Measurements from ENCODE around the gene GET4.

The GET4 gene, protein sequence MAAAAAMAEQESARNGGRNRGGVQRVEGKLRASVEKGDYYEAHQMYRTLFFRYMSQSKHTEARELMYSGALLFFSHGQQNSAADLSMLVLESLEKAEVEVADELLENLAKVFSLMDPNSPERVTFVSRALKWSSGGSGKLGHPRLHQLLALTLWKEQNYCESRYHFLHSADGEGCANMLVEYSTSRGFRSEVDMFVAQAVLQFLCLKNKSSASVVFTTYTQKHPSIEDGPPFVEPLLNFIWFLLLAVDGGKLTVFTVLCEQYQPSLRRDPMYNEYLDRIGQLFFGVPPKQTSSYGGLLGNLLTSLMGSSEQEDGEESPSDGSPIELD

DNA sequence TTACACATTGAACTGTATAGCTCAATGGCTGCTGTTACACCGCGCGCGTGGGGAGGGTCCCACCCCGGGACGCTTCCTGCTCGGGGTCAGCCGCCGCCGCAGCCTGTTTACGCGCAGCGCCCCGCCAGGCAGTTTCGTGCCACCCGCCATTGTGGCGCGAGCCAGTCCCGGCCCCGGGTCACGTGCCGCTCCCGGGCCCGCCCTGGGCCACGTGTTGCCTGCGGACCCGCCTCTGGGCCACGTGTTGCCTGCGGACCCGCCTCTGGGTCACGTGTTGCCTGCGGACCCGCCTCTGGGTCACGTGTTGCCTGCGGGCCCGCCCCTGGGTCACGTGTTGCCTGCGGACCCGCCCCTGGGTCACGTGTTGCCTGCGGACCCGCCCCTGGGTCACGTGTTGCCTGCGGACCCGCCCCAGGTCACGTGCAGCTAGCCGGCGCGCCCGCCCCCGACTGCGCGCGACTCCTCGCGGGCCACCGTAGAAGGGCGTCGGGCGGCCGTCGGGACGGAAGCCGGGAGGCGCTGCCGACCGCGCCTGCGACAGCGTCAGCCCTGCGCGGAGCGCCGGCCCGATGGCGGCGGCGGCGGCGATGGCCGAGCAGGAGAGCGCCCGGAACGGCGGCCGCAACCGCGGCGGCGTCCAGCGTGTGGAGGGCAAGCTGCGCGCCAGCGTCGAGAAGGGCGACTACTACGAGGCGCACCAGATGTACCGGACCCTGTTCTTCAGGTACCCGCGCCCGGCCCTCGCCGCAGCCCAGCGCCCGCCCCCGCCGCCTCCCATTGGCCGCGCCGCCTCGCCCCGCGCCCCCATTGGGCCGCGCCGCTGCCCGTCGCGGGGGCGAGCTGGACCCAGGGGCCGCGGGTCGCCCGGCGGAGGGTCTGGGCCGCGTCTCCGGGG, at the start of gene GET4:
Gene GET4, plus strand, starts transcription at position 478 of the 895 bp plus-strand sequence. Its CDS starts 92 bp downstream, at position 570.
- H3K27ac ChIP-seq (ENCODE audit: low read depth, low read length) = peak within 1 kb of the TSS; percentile 70
- H3K9ac ChIP-seq (ENCODE audit: low read length in 5 of 5) = peak within 1 kb of the TSS in 4 of 5 donors; percentile 75 to 95 (median 88)
- H3K4me1 ChIP-seq (ENCODE audit: control insufficient read depth in 5 of 5, insufficient read depth in 5 of 5, low read length in 5 of 5) = peaks cover 4 to 56% (median 39%) of the 10 kb centered on the region in 5 donors
- H3K4me3 ChIP-seq (ENCODE audit: low read depth in 1 of 5, low read length in 5 of 5) = peak within 1 kb of the TSS; percentile 71 to 98 (median 82)
- H3K36me3 ChIP-seq (ENCODE audit: control insufficient read depth in 5 of 5, insufficient read depth in 5 of 5, low read length in 5 of 5) = peaks cover 0 to 26% (median 16%) of the 10 kb centered on the region in 5 donors
- H3K9me3 ChIP-seq (ENCODE audit: control insufficient read depth in 5 of 5, low read length in 5 of 5) = no peaks in the 10 kb centered on the region
- no peaks in the 10 kb centered on the region for H3K27me3 ChIP-seq (ENCODE audit: control insufficient read depth in 5 of 5, insufficient read depth in 4 of 5, low read length in 5 of 5)

DNA sequence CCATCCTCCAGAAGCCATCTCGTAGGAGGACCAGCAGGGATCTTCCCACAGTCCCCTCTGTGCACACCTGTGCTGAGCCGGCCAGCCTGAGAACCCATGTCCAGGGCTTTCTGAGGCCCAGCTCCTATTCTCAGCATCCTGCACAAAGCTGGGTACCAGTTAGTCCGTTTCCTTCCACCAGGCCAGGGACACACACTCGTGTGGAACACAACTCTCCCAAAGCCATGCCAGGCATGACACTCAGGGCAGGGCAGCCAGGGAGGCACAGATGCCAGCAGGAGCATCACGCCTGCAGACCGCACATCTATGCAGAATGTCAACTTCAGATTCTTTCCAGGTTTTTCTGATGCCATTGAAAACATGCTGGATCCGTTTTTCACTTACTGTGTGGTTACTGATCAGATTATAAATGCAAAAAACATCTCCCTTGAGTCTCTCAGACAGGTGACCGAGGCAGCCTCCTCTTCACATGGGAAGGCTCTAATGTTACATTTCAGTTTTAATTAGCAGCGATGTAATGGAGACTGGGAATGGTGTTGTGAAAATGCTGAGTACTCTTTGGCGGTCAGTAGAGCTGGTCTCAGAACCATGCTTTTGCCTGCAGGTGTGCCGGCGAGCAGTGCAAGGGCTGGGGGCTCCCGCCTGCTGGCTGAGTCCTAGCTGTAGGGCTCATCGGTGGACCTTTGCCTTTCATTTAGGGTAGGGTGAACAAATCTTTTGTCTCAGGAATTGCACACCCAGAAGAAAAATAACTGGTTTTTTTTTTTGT, 47.4 kb upstream of the GET4 start:
- Histone ChIP-seq H3K27me3 (ENCODE audit: control insufficient read depth in 5 of 5, insufficient read depth in 4 of 5, low read length in 5 of 5) (no peaks in the 10 kb centered on the region), H3K27ac (ENCODE audit: low read depth, low read length) (peak overlapping the region; percentile 1), H3K36me3 (ENCODE audit: control insufficient read depth in 5 of 5, insufficient read depth in 5 of 5, low read length in 5 of 5) (peaks cover 0 to 8% (median 2%) of the 10 kb centered on the region in 5 donors), H3K9ac (ENCODE audit: low read length in 5 of 5) (peak overlapping the region in 1 of 5 donors; percentile 18), H3K4me3 (ENCODE audit: low read depth in 1 of 5, low read length in 5 of 5) (no peak overlapping the region), H3K9me3 (ENCODE audit: control insufficient read depth in 5 of 5, low read length in 5 of 5) (no peaks in the 10 kb centered on the region), H3K4me1 (ENCODE audit: control insufficient read depth in 5 of 5, insufficient read depth in 5 of 5, low read length in 5 of 5) (peaks cover 18 to 77% (median 57%) of the 10 kb centered on the region in 5 donors)

DNA sequence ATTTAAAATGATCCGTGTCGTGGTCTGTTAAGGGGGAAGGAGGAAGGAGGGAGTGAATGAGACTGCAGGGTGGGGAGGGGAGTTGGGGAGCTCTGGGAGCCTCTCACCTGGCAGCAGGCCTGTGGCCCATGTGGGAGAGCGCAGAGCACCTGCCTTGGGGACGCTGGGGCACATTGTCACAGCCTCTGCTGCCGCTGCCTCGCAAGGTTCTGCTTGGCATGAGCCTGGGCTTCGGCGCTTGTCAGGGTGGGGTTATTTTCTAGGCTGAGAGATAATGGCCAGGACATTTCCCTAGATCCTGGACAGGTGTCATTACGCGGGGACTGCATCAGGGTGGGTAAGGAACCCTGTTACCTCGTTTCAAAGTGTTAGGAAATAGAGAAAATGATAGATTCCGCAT, 46.3 kb upstream of the GET4 start:
- Histone ChIP-seq H3K4me3 (ENCODE audit: low read depth in 1 of 5, low read length in 5 of 5) (no peak overlapping the region), H3K9ac (ENCODE audit: low read length in 5 of 5) (peak overlapping the region in 1 of 5 donors; percentile 12), H3K9me3 (ENCODE audit: control insufficient read depth in 5 of 5, low read length in 5 of 5) (no peaks in the 10 kb centered on the region), H3K27ac (ENCODE audit: low read depth, low read length) (peak overlapping the region; percentile 86), H3K4me1 (ENCODE audit: control insufficient read depth in 5 of 5, insufficient read depth in 5 of 5, low read length in 5 of 5) (peaks cover 18 to 68% (median 50%) of the 10 kb centered on the region in 5 donors), H3K36me3 (ENCODE audit: control insufficient read depth in 5 of 5, insufficient read depth in 5 of 5, low read length in 5 of 5) (peaks cover 0 to 14% (median 4%) of the 10 kb centered on the region in 5 donors), H3K27me3 (ENCODE audit: control insufficient read depth in 5 of 5, insufficient read depth in 4 of 5, low read length in 5 of 5) (no peaks in the 10 kb centered on the region)

DNA sequence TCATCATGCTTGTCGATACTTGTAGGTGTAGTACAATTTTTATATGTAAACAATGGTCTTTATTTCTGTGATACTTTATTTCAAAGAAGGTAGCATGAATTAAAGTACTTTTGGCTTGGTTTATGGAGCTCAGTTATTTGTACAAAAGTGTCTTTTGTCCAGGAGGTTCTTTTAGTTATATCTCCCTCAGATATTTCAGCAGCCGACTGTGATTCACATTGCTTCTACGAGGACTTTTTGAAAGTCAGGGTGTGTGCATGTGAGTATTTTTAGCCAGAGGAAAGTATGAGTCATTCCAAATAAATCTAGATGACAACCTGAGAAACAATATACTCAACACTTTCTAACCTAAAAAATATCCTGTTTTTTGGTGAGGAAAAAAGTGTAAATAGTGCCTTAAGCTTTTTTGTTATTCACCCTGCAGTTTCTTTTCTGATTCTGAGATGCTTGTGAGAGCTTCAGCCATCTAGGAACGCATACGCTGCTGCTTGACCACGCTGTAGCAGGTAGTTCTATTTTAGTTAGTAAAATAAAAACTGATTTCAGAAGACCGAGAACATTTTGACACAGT, 44.7 kb upstream of the GET4 start:
- peaks cover 20 to 69% (median 41%) of the 10 kb centered on the region in 5 donors for H3K4me1 ChIP-seq (ENCODE audit: control insufficient read depth in 5 of 5, insufficient read depth in 5 of 5, low read length in 5 of 5)

DNA sequence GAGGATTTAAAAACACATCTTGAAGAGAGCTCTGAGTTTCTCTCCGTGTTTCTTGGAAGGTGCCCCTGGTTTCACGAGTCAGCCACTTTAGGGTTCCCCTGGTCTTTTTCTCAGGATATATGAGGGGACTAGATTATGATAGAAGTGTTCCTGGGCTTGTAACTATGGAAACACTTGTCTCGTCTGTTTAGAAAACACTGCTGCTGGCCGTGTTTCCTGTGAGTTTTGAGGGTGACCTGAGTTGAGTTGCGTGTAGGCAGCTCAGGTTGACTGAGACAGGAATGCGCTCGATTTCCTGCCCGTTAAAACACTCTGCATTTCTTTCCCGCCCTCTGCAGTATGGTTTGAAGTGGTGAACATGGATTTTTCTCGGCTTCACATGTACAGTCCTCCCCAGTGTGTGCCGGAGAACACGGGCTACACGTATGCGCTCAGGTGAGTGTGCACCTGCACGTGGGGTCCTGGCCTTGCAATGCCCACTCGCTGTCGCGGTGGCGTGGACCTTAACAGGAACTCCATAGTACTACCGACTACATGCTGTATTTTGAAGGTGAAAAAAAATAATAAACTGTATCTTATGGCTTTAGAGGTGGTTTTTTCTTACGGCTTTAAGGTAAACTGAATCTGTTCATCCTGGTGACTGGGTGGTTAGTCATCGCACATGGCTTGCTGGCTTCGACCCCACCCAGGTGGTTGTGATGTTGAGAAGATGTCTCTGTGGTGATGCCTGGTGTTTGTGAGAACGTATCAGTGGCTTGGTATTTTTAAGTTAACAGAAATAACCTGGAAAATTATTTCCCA, 44.0 kb upstream of the GET4 start, which contains the start of gene SUN1:
Gene SUN1, plus strand, starts transcription at position 310 of the 801 bp plus-strand sequence. Its CDS starts 49 bp downstream, at position 359.
- peaks cover 20 to 67% (median 43%) of the 10 kb centered on the region in 5 donors for H3K4me1 ChIP-seq (ENCODE audit: control insufficient read depth in 5 of 5, insufficient read depth in 5 of 5, low read length in 5 of 5)
- H3K27ac ChIP-seq (ENCODE audit: low read depth, low read length) = peak within 1 kb of the TSS; percentile 86
- H3K9me3 ChIP-seq (ENCODE audit: control insufficient read depth in 5 of 5, low read length in 5 of 5) = no peaks in the 10 kb centered on the region
- H3K27me3 ChIP-seq (ENCODE audit: control insufficient read depth in 5 of 5, insufficient read depth in 4 of 5, low read length in 5 of 5) = no peaks in the 10 kb centered on the region
- H3K9ac ChIP-seq (ENCODE audit: low read length in 5 of 5) = peak within 1 kb of the TSS in 4 of 5 donors; percentile 47 to 68 (median 52)
- H3K36me3 ChIP-seq (ENCODE audit: control insufficient read depth in 5 of 5, insufficient read depth in 5 of 5, low read length in 5 of 5) = peaks cover 0 to 17% (median 8%) of the 10 kb centered on the region in 5 donors
- H3K4me3 ChIP-seq (ENCODE audit: low read depth in 1 of 5, low read length in 5 of 5) = peak within 1 kb of the TSS; percentile 16 to 50 (median 29)

More for the DNA sequence above, 44.7 kb upstream of the GET4 start:
- H3K9me3 ChIP-seq (ENCODE audit: control insufficient read depth in 5 of 5, low read length in 5 of 5) = no peaks in the 10 kb centered on the region
- H3K27ac ChIP-seq (ENCODE audit: low read depth, low read length) = peak overlapping the region; percentile 86
- H3K4me3 ChIP-seq (ENCODE audit: low read depth in 1 of 5, low read length in 5 of 5) = peak overlapping the region in 4 of 5 donors; percentile 20 to 50 (median 40)
- no peaks in the 10 kb centered on the region for H3K27me3 ChIP-seq (ENCODE audit: control insufficient read depth in 5 of 5, insufficient read depth in 4 of 5, low read length in 5 of 5)
- H3K9ac ChIP-seq (ENCODE audit: low read length in 5 of 5) = peak overlapping the region in 4 of 5 donors; percentile 30 to 56 (median 46)
- peaks cover 0 to 16% (median 8%) of the 10 kb centered on the region in 5 donors for H3K36me3 ChIP-seq (ENCODE audit: control insufficient read depth in 5 of 5, insufficient read depth in 5 of 5, low read length in 5 of 5)

DNA sequence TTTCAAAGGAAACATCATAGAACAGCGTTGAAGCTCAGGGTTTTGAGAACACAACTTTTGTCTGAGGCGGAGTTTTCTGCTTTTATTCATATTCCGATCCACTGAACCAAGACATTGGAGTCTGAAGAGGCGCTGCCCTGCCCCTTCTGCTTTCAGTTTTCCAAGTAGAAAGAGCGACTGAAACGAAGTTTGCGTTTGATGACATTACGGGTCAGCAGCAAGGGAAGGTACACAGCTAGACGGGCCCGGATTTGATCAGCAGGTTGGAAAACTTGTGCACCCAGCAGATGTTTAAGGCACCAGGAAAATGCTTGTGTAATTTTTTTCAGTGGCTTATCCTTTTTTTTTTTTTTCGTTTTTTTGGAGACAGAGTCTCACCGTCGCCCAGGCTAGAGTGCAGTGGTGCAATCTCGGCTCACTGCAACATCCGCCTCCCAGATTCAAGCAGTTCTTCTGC, 43.4 kb upstream of the GET4 start:
- no peak overlapping the region for H3K9ac ChIP-seq (ENCODE audit: low read length in 5 of 5)
- peak overlapping the region in 1 of 5 donors; percentile 50 for H3K4me3 ChIP-seq (ENCODE audit: low read depth in 1 of 5, low read length in 5 of 5)
- H3K27me3 ChIP-seq (ENCODE audit: control insufficient read depth in 5 of 5, insufficient read depth in 4 of 5, low read length in 5 of 5) = no peaks in the 10 kb centered on the region
- peak overlapping the region; percentile 86 for H3K27ac ChIP-seq (ENCODE audit: low read depth, low read length)
- peaks cover 20 to 67% (median 43%) of the 10 kb centered on the region in 5 donors for H3K4me1 ChIP-seq (ENCODE audit: control insufficient read depth in 5 of 5, insufficient read depth in 5 of 5, low read length in 5 of 5)
- H3K36me3 ChIP-seq (ENCODE audit: control insufficient read depth in 5 of 5, insufficient read depth in 5 of 5, low read length in 5 of 5) = peaks cover 0 to 22% (median 8%) of the 10 kb centered on the region in 5 donors
- no peaks in the 10 kb centered on the region for H3K9me3 ChIP-seq (ENCODE audit: control insufficient read depth in 5 of 5, low read length in 5 of 5)

DNA sequence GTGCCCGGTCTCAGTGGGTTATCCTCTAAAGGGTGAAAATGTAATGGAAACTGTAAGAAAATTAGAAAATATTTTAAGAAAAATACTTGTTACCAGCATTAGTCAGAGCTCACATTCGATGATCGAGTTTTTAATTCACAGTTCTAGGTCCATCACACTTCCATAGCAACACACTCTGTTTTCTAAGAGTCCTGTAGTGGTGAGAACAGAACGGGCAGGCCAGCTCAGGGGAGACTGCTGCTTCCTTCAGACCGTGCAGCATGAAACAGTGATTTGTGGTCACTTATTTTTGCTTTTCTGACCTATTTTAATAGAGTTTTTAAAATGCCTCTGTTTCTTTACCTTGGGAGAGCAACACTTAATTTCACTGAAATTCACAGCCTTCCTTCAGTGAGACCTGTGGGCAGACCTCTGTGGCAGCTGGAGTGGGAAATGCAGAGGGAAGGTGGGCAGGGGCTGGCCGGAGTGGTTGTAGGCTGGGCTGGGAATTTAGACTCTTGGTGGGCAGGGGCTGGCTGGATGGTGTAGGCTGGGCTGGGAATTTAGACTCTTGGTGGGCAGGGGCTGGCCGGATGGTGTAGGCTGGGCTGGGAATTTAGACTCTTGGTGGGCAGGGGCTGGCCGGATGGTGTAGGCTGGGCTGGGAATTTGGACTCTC, 42.6 kb upstream of the GET4 start:
- H3K4me1 ChIP-seq (ENCODE audit: control insufficient read depth in 5 of 5, insufficient read depth in 5 of 5, low read length in 5 of 5) = peaks cover 20 to 63% (median 43%) of the 10 kb centered on the region in 5 donors

DNA sequence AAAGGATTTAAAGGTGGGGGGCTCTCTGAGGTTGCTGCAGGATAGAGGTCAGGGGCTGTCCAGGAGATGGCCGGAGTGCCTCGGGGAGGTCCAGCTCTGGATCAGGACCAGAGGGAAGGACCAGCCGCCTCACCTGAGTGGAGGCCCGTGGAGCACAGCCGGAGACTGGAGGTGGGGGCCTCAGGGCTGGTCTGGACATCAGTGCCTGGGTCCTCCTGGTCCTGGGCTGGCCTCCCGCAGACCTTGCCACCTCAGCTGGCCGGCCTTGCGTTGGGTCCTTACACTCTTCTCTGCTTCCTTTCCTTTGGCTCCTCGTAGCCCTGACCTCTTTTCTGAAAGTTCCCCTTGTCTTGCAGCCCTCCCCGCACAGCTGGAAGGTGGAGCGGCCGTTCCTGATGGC, 42.1 kb upstream of the GET4 start:
- Histone ChIP-seq H3K4me1 (ENCODE audit: control insufficient read depth in 5 of 5, insufficient read depth in 5 of 5, low read length in 5 of 5) (peaks cover 20 to 60% (median 41%) of the 10 kb centered on the region in 5 donors), H3K9ac (ENCODE audit: low read length in 5 of 5) (no peak overlapping the region)

More for the DNA sequence above, 42.6 kb upstream of the GET4 start:
- Histone ChIP-seq H3K36me3 (ENCODE audit: control insufficient read depth in 5 of 5, insufficient read depth in 5 of 5, low read length in 5 of 5) (peaks cover 0 to 26% (median 12%) of the 10 kb centered on the region in 5 donors), H3K27me3 (ENCODE audit: control insufficient read depth in 5 of 5, insufficient read depth in 4 of 5, low read length in 5 of 5) (no peaks in the 10 kb centered on the region), H3K9me3 (ENCODE audit: control insufficient read depth in 5 of 5, low read length in 5 of 5) (no peaks in the 10 kb centered on the region), H3K4me3 (ENCODE audit: low read depth in 1 of 5, low read length in 5 of 5) (no peak overlapping the region), H3K9ac (ENCODE audit: low read length in 5 of 5) (no peak overlapping the region), H3K27ac (ENCODE audit: low read depth, low read length) (peak overlapping the region; percentile 86)

More for the DNA sequence above, 42.1 kb upstream of the GET4 start:
- Histone ChIP-seq H3K27me3 (ENCODE audit: control insufficient read depth in 5 of 5, insufficient read depth in 4 of 5, low read length in 5 of 5) (no peaks in the 10 kb centered on the region), H3K9me3 (ENCODE audit: control insufficient read depth in 5 of 5, low read length in 5 of 5) (no peaks in the 10 kb centered on the region), H3K27ac (ENCODE audit: low read depth, low read length) (peak overlapping the region; percentile 86), H3K4me3 (ENCODE audit: low read depth in 1 of 5, low read length in 5 of 5) (no peak overlapping the region), H3K36me3 (ENCODE audit: control insufficient read depth in 5 of 5, insufficient read depth in 5 of 5, low read length in 5 of 5) (peaks cover 0 to 30% (median 17%) of the 10 kb centered on the region in 5 donors)
